Vagina (tissue), 2 donors: ENCODE measurements around the gene WTAP.

Experiments used
- POLR2A ChIP-seq, 2 donors: fragments of 450-650 bp; IDR thresholded peaks; one replicate each; pipeline ENCODE4 v1.6.1; 2017; ENCODE audit warnings: antibody characterized with exemption in 2 of 2, mild to moderate bottlenecking in 2 of 2, moderate library complexity in 2 of 2
- POLR2AphosphoS5 ChIP-seq, 2 donors: sonication (generic); formaldehyde crosslinking; IDR thresholded peaks; one replicate each; pipeline ENCODE4 v1.9.0; 2017; ENCODE audit warnings: antibody characterized with exemption in 2 of 2, mild to moderate bottlenecking in 2 of 2, low read depth in 1 of 2; ENCODE audit not compliant: insufficient read depth in 1 of 2
- TF ChIP-seq, protein P1 (sequence below), 3 experiments: fragments of 450-650 bp in 2 of 3; fragments of 200-600 bp in 1 of 3; sonication (generic) in 1 of 3; IDR thresholded peaks; one replicate each; pipeline ENCODE4 v1.5.1; 2017 to 2019; ENCODE audit warnings: antibody characterized with exemption in 3 of 3, mild to moderate bottlenecking in 2 of 3, moderate library complexity in 2 of 3

DNA sequence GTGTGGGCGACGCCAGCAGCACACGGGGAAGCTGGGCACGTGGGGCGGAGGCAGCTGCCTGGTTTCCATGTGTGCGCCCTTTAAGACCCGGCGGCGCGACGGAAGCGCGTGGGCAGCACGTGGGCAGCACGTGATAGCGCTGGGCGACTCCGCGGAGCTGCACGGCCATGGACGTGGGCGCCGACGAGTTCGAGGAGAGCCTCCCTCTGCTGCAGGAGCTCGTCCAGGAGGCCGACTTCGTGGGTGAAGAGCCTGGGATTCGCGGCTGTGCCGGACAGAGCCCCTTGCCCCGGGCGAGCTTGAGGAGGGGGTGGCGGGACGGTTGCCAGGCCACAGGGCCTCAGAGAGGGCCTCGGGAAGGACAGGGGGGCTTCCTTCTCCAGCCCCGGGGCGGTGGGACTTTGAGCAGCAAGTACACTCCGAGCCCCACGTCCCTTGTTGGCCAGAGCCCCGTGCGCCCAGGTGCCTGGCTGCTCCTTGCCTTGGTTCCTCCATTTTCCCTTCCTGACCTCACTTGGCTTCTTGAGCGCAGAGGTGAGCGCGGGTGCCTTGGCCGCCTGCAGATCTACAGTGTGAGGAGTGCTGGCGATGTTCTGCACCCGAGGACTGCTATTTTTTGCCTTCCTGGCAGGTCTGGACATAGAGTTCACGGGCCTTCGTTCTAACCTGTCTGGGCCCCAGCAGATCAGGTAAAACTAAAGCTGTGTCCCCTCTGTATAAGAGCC is 73.0 kb downstream of the WTAP start, which contains the start of gene PNLDC1:
- TF ChIP-seq POLR2AphosphoS5 (IDR thresholded peaks at IDR 0.05; ENCODE audit: insufficient read depth in 1 of 2, low read depth in 1 of 2), result no peak
- TF ChIP-seq, protein P1, sequence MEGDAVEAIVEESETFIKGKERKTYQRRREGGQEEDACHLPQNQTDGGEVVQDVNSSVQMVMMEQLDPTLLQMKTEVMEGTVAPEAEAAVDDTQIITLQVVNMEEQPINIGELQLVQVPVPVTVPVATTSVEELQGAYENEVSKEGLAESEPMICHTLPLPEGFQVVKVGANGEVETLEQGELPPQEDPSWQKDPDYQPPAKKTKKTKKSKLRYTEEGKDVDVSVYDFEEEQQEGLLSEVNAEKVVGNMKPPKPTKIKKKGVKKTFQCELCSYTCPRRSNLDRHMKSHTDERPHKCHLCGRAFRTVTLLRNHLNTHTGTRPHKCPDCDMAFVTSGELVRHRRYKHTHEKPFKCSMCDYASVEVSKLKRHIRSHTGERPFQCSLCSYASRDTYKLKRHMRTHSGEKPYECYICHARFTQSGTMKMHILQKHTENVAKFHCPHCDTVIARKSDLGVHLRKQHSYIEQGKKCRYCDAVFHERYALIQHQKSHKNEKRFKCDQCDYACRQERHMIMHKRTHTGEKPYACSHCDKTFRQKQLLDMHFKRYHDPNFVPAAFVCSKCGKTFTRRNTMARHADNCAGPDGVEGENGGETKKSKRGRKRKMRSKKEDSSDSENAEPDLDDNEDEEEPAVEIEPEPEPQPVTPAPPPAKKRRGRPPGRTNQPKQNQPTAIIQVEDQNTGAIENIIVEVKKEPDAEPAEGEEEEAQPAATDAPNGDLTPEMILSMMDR (IDR thresholded peaks at IDR 0.05), result no peak
- TF ChIP-seq POLR2A (IDR thresholded peaks at IDR 0.05), result no peak
